Measurements from ENCODE around the gene SLC6A17.

DNA sequence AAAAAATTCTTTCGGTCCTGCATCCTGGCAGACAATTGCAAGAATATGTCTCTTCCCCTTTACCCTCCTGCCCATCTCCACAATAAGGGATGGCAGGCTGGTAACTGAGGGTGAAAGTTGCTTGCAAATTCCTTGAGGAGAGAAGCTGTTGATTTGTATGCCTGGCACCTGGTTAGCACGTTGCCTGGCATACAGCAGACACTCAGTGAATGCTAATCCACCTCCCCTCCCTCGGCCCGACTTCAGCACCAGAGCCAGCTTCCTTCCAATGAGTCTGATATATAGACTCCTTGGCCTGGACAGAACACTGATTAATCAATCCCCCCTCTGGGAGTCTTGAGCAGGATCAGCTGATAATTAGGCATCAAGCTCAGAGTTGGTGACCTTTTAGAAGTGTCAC is 99.0 kb downstream of the SLC6A17 start:
- TF ChIP-seq YY1 (IDR thresholded peaks at IDR 0.05; ENCODE audit: low read depth) (no peak), ZBTB7A (IDR thresholded peaks at IDR 0.05; ENCODE audit: low read depth) (no peak), EP300 (IDR thresholded peaks at IDR 0.05; ENCODE audit: borderline replicate concordance) (no peak), EGR1 (IDR thresholded peaks at IDR 0.05) (no peak), RAD21 (IDR thresholded peaks at IDR 0.05; ENCODE audit: low read depth) (no peak), TAF1 (IDR thresholded peaks at IDR 0.05; ENCODE audit: low read depth) (no peak), CREB1 (IDR thresholded peaks at IDR 0.05; ENCODE audit: low read depth) (no peak), CEBPB (IDR thresholded peaks at IDR 0.05) (no peak), FOXM1 (IDR thresholded peaks at IDR 0.05; ENCODE audit: borderline replicate concordance, low read depth) (no peak), TCF12 (IDR thresholded peaks at IDR 0.05; ENCODE audit: low read depth) (no peak)
- TF ChIP-seq, protein P1, sequence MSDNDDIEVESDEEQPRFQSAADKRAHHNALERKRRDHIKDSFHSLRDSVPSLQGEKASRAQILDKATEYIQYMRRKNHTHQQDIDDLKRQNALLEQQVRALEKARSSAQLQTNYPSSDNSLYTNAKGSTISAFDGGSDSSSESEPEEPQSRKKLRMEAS (IDR thresholded peaks at IDR 0.05): no peak
- TF ChIP-seq, protein P2, sequence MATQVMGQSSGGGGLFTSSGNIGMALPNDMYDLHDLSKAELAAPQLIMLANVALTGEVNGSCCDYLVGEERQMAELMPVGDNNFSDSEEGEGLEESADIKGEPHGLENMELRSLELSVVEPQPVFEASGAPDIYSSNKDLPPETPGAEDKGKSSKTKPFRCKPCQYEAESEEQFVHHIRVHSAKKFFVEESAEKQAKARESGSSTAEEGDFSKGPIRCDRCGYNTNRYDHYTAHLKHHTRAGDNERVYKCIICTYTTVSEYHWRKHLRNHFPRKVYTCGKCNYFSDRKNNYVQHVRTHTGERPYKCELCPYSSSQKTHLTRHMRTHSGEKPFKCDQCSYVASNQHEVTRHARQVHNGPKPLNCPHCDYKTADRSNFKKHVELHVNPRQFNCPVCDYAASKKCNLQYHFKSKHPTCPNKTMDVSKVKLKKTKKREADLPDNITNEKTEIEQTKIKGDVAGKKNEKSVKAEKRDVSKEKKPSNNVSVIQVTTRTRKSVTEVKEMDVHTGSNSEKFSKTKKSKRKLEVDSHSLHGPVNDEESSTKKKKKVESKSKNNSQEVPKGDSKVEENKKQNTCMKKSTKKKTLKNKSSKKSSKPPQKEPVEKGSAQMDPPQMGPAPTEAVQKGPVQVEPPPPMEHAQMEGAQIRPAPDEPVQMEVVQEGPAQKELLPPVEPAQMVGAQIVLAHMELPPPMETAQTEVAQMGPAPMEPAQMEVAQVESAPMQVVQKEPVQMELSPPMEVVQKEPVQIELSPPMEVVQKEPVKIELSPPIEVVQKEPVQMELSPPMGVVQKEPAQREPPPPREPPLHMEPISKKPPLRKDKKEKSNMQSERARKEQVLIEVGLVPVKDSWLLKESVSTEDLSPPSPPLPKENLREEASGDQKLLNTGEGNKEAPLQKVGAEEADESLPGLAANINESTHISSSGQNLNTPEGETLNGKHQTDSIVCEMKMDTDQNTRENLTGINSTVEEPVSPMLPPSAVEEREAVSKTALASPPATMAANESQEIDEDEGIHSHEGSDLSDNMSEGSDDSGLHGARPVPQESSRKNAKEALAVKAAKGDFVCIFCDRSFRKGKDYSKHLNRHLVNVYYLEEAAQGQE (IDR thresholded peaks at IDR 0.05; ENCODE audit: low read depth): no peak

All from Ishikawa (cell line).